Parathyroid adenoma (tissue), 2 donors: ENCODE data around the gene RNASEH2C.

Experiments
- H2AFZ ChIP-seq: fragments of 300-600 bp; sonication (generic); one replicate; pipeline ENCODE4 v1.7.0; 2017; ENCODE audit warnings: antibody characterized with exemption, mild to moderate bottlenecking
- H3K27ac ChIP-seq: fragments of 300-600 bp; sonication (generic); one replicate; pipeline ENCODE4 v1.7.0; 2017
- H3K27me3 ChIP-seq: fragments of 300-600 bp; sonication (generic); one replicate; pipeline ENCODE4 v1.7.0; 2017; ENCODE audit warnings: low read length; ENCODE audit not compliant: control insufficient read depth, insufficient read depth
- H3K36me3 ChIP-seq: fragments of 300-600 bp; sonication (generic); one replicate; pipeline ENCODE4 v1.7.0; 2017; ENCODE audit warnings: low read length; ENCODE audit not compliant: control insufficient read depth, insufficient read depth
- H3K4me1 ChIP-seq: fragments of 300-600 bp; sonication (generic); one replicate; pipeline ENCODE4 v1.7.0; 2017; ENCODE audit warnings: control low read depth
- H3K4me2 ChIP-seq: fragments of 300-600 bp; sonication (generic); one replicate; pipeline ENCODE4 v1.7.0; 2017; ENCODE audit warnings: low read length
- H3K4me3 ChIP-seq: fragments of 300-600 bp; sonication (generic); one replicate; pipeline ENCODE4 v1.7.0; 2017; ENCODE audit warnings: low read depth, low read length
- H3K79me2 ChIP-seq: fragments of 300-600 bp; sonication (generic); one replicate; pipeline ENCODE4 v1.7.0; 2017; ENCODE audit warnings: control low read depth
- H3K9ac ChIP-seq: fragments of 300-600 bp; sonication (generic); one replicate; pipeline ENCODE4 v1.7.0; 2017; ENCODE audit warnings: mild to moderate bottlenecking
- H3K9me3 ChIP-seq: fragments of 300-600 bp; sonication (generic); one replicate; pipeline ENCODE4 v1.7.0; 2017; ENCODE audit warnings: low read length; ENCODE audit not compliant: control insufficient read depth
- CTCF ChIP-seq: fragments of 300-600 bp; sonication (generic); IDR thresholded peaks from one replicate; pipeline ENCODE4 v1.7.0; 2017; ENCODE audit warnings: antibody characterized with exemption, mild to moderate bottlenecking
- donor health status: primary hyperparathyroidism.

RNASEH2C gene

GRCh38 chr11:65727865-65728264, 7.3 kb upstream of the RNASEH2C start:
- Histone ChIP-seq H3K4me3 (no peak overlapping the region), H3K9ac (no peak overlapping the region), H3K9me3 (no peaks in the 10 kb centered on the region), H3K79me2 (no peaks in the 10 kb centered on the region), H3K27me3 (no peaks in the 10 kb centered on the region), H3K4me1 (no peaks in the 10 kb centered on the region), H3K36me3 (no peaks in the 10 kb centered on the region), H2AFZ (no peak overlapping the region), H3K27ac (no peak overlapping the region), H3K4me2 (no peak overlapping the region)
- TF ChIP-seq CTCF: no peak

GRCh38 chr11:65726660-65727059, 6.1 kb upstream of the RNASEH2C start:
- TF ChIP-seq CTCF: no peak
- no peak overlapping the region for H2AFZ ChIP-seq
- no peak overlapping the region for H3K9ac ChIP-seq
- no peak overlapping the region for H3K27ac ChIP-seq
- H3K36me3 ChIP-seq: no peaks in the 10 kb centered on the region
- no peaks in the 10 kb centered on the region for H3K79me2 ChIP-seq
- H3K4me2 ChIP-seq: no peak overlapping the region
- no peaks in the 10 kb centered on the region for H3K4me1 ChIP-seq
- no peak overlapping the region for H3K4me3 ChIP-seq
- H3K9me3 ChIP-seq: no peaks in the 10 kb centered on the region
- no peaks in the 10 kb centered on the region for H3K27me3 ChIP-seq

- TF ChIP-seq CTCF: no peak
- no peaks in the 10 kb centered on the region for H3K27me3 ChIP-seq
- no peak overlapping the region for H2AFZ ChIP-seq
- no peak overlapping the region for H3K4me3 ChIP-seq
- no peak overlapping the region for H3K27ac ChIP-seq
- H3K4me1 ChIP-seq: no peaks in the 10 kb centered on the region
- no peak overlapping the region for H3K4me2 ChIP-seq
- H3K9ac ChIP-seq: no peak overlapping the region
- H3K79me2 ChIP-seq: no peaks in the 10 kb centered on the region
- no peaks in the 10 kb centered on the region for H3K9me3 ChIP-seq
- H3K36me3 ChIP-seq: no peaks in the 10 kb centered on the region
These were observed 1.7 kb upstream of the RNASEH2C start for GRCh38 chr11:65722261-65722660.

- Histone ChIP-seq H3K27me3 (no peaks in the 10 kb centered on the region), H3K36me3 (no peaks in the 10 kb centered on the region), H2AFZ (peak overlapping the region; percentile 84), H3K4me1 (no peaks in the 10 kb centered on the region), H3K4me2 (peak overlapping the region; percentile 75), H3K9me3 (no peaks in the 10 kb centered on the region), H3K9ac (peak overlapping the region; percentile 46), H3K27ac (peak overlapping the region; percentile 69), H3K4me3 (peak overlapping the region; percentile 63), H3K79me2 (no peaks in the 10 kb centered on the region)
- no peak for TF ChIP-seq CTCF
These were observed 757 bp downstream of the RNASEH2C start for GRCh38 chr11:65719871-65720210.

GRCh38 chr11:65718964-65719492, 1.6 kb downstream of the RNASEH2C start:
- Histone ChIP-seq H3K27ac (no peak overlapping the region), H3K4me1 (no peaks in the 10 kb centered on the region), H3K36me3 (no peaks in the 10 kb centered on the region)

More at GRCh38 chr11:65718964-65719492, 1.6 kb downstream of the RNASEH2C start:
- H3K9me3 ChIP-seq: no peaks in the 10 kb centered on the region
- no peak overlapping the region for H2AFZ ChIP-seq
- H3K9ac ChIP-seq: no peak overlapping the region
- no peak for TF ChIP-seq CTCF
- H3K4me3 ChIP-seq: no peak overlapping the region
- H3K79me2 ChIP-seq: no peaks in the 10 kb centered on the region
- H3K4me2 ChIP-seq: no peak overlapping the region
- no peaks in the 10 kb centered on the region for H3K27me3 ChIP-seq
